NCI-H1105 treated with DMSO at 0.1 percent for 48 hours (cell line): Measurements from ENCODE around the gene SH3GL1.
"Not testable (repeated sequence)": the region's sequence is repeated elsewhere in the genome, so short reads cannot be mapped to it uniquely, and the experiment has no call there.

Experiments
- DNase-seq: peaks from one replicate; lab custom pipeline; 2025; lab: John Stamatoyannopoulos, UW

SH3GL1 gene

DNA sequence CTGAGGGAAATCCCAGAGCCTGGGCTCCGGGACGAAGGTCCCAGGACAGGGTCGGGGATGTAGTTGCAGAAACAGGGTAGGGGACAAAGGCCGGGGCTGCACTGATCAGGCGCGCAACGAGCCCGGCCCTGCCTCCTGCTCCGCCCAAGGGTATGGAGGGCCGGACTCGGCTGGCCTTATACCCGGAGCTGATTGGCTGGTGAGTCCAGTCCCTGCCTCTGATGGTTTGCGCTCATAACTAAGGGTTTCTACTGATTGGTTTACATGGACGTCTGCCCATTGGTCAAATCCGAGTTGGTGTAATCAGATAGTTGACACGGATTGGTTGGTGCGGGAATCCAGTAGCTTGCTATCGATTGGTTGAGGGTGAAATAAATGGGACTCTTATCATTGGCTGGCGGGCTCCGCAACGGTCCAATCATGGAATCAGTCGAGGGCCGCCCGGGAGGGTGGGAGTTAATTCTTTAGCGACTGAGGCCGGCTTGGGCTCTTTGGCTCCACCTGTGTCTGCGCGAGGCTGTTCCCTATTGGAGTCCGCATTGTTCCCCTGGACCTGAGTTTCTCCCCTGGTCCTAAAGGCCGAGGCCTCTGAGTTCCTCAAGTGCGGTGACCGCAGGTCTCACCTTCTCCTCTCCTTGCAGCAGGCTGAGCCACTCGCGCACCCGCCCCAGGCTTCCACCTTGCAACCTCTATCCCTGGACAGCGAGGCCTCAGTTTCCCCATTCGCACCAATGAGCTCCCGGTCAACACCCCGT is 57.6 kb downstream of the SH3GL1 start:
- peak; percentile 100 for DNase-seq

DNA sequence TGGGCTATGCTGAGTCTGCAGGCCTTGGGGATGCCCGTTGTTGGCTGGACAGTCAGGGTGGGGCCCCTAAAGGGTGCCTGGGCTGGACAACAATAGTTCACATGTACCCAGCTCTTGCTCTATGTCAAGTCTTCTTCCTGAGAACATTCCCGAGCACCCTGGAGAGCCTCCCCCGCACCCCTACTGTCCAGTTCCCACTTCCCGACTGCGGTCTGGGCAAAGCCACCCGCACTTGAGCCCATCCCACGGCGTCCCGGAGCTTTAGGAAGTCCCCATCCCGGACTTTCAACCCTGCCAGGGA is 58.1 kb downstream of the SH3GL1 start:
- peak; percentile 42 for DNase-seq

DNA sequence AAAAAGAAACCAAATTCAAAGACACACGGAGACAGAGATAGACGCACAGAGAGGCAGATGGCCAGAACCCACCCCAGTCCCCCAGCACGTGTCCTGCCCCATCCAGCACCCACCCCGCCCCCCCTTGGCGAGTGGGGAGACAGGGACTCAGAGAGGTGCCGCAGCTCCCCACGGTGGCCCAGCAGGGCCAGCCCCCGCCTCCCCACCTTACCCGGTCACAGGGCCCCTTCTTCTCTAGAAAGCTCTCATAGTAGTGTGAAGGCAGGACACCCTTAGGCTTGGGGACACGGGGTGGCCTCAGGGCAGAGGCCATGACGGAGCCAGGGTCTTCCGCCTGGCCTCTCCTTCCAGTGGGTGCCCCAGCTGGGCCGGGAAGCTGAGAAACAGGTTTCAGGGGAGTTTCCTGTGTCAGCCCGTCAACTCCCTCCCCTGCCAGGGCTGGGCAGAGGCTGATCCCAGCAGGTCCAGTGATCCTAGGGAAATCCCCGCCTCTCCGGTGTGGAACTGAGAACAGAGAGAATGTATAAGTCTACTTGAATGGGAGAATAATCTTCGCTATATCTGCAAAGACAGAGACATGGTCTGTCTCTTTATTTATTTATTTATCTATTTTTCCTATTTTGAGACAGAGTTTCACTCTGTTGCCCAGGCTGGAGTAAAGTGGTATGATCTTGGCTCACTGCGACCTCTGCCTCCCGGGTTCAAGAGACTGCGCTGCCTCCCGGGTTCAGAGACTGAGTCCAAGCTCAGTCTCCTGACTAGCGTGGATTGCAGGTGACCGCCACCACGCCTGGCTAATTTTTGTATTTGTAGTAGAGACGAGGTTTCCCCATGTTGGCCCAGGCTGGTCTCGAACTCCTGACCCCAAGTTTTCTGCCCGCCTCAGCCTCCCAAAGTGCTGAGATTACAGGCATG is 61.6 kb downstream of the SH3GL1 start, which contains the start of gene STAP2:
Gene STAP2 (minus strand): TSS at position 387 of the 915 bp plus-strand sequence. CDS start 74 bp downstream, at position 313.
- no peak for DNase-seq

DNA sequence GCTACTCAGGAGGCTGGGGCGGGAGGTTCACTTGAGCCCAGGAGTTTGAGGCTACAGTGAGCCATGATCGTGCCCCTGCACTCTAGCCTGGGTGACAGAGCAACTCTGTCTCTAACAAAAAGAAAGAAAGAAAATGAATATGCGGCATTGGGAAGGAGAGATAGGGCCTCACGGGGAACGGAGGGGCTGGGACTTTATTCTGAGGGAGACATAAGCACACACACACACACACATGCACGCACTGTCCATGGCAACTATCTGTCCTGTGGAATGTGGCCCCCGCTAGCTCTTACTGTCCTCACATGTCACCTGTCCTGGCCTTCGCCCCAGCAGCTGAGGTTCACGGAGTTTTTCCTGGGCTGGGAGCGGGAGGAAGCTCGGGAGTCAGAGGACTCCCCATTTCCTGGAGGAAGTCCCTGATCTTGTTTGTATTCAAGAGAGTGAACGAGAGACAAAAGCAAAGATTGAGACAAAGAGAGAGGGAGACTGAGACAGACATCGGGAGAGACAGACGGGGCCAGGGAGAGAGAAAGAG is 62.4 kb downstream of the SH3GL1 start:
- no peak for DNase-seq

DNA sequence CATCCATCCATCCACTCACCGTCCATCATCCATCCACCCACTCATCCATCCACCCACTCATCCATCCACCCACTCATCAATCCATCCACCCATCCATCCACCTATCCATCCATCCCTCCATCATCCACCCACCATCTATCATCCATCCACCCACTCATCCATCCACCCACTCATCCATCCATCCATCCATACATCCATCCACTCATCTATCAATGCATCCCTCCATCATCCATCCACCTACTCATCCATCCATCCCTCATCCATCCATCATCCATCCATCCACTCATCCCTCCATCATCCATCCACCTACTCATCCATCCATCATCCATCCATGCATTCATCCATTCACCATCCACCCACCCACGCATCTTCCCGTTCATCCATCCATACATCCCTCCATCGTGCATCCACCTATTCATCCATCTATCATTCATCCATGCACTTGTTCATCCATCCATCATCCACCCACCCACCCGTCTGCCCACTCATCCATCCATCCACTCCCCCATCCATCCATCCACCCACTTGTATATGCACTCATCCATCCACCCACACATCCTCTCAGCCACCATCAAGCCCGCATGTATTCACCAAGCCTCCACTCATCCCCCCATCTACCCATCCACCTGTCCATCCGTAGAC is 65.3 kb downstream of the SH3GL1 start:
- no peak for DNase-seq

DNA sequence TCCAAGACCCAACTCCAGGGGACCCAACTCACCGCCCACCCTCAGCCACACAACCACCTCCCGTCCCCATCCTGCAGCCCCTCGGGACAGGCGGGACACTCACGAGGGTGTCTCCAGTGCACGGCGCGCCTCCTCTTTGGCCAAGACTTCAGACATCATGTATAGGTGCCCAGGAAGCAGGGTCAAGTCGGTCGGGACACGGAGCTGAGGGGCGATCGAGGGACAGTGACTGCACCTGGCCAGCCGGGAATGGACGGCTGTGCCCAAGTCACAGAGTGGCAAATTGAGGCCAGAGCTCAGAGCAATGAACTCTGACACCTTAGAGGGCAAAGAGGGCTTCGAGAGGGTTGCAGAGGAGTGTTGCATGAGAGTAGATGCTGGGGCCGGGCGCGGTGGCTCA is 70.5 kb downstream of the SH3GL1 start:
- no peak for DNase-seq

DNA sequence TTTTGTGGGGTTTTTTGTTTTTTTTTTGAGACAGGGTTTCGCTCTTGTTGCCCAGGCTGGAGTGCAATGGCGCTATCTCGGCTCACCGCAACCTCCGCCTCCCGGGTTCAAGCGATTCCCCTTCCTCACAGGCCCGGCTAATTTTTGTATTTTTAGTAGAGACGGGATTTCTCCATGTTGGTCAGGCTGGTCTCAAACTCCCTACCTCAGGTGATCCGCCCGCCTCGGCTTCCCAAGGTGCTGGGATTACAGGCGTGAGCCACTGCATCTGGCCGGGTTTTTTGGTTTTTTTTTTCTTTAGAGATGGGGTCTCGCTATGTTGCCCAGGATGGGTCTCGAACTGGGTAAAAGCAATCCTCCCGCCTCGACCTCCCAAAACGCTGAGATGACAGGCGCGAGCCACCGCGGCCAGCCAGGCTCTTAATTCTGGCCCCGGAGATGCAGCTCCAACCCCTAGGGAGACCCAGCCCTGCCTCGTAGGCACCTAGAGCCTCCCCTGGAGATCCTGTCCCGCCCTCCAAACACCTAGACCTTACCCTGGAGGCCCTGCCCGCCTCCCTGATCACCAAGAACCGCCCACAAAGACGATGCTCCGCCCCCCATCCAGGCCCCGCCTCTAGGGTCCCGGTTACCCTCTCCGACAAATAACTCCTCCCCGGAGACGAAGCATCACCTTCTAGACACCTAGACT is 71.2 kb downstream of the SH3GL1 start:
- DNase-seq, result not testable (repeated sequence)

DNA sequence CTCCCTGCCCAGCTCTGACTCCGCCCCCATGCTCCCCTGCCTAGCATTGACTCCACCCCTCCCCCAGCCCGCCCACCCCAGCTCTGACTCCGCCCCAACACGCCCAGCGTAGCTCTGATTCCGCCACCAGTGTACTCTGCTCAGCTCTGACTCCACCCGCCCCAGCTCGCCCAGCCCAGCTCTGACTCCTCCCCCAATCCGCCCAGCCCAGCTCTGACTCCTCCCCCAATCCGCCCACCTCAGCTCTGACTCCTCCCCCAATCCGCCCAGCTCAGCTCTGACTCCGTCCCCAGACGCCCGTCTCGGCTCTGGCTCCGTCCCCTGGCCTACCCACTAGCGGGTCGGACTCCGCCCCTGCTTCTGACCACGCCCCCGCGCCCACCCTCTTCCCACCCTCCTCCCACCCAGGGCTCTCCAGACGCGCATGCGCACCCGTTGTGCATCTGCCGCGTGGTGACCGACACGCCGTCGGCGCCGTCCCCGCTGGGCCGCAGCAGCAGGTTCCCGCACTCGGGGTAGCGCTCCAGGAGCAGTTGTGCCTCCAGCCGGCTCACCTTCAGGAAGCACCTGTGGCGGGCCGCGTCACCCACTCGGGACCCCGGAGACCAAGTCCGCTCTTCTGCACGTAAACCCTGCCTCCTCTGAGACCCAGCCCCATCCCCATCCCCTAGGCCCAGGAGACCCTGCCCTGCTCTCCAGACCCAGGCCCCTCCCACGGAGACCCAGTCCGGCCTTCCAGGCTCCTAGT is 71.9 kb downstream of the SH3GL1 start:
- no peak for DNase-seq

DNA sequence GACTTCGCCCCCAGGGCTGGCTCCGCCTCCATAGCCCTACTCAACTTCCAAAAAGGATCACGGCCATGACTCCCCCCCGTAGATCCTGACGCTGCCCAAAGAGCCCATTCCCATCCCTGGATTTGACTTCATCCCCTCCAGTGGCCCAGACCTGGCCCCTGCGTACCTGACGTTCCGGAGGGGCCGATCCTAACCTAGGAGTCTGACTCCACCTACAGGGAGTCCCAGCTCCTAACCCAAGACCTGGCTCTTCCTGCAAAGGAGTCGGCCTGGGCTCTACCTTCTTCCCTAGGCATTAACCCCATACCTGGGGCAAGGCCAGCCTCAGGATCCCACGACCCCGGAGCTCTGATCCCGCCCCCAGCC is 72.5 kb downstream of the SH3GL1 start:
- no peak for DNase-seq

DNA sequence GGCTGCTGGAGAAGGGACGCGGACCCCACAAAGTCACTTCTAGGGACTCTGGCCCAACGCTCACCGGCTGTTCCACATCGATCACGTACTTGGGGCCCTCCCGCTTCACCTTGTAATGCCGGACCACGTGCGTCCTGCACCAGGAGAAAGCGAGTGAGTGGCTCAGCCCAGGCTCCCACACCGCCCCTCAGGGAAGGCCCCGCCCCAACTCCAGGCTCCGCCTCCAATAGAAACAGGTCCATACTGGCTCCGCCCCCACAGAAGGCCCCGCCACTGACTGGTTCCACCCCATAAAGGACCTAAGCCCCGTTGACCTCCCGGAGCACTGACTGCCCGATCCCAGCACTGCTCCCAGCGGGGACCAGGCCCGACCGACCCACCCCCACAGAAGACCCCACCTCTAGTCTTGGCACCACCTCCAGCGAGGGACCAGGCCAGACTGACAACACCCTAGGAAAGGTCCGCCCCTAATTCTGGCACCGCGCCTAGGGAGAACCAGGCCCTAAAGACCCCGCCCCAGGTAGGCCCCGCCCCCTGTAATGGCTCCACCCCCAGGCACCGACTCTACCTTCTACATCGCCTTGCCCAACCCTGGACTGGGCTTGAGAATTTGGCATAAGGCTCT is 73.0 kb downstream of the SH3GL1 start:
- no peak for DNase-seq

DNA sequence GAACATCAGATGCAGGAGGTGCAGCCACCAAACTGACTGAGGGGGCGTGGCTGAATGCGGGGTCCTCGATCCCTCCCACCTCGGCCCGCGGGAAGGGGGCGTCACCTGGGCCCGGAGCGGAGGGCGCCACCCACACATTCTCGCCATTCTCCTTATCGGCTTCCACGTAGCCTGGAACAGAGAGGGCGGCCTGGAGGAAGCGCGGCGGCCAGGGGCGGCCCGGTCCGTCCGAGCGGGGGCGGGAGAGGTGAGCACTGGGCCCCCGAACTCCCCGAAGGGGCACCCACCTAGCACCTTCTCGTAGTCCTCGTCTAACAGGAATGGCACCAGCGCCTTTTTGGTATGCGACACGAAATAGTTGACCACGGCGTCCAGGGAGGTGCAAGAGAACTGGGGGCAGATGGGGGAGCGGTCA is 73.5 kb downstream of the SH3GL1 start:
- DNase-seq, result no peak

DNA sequence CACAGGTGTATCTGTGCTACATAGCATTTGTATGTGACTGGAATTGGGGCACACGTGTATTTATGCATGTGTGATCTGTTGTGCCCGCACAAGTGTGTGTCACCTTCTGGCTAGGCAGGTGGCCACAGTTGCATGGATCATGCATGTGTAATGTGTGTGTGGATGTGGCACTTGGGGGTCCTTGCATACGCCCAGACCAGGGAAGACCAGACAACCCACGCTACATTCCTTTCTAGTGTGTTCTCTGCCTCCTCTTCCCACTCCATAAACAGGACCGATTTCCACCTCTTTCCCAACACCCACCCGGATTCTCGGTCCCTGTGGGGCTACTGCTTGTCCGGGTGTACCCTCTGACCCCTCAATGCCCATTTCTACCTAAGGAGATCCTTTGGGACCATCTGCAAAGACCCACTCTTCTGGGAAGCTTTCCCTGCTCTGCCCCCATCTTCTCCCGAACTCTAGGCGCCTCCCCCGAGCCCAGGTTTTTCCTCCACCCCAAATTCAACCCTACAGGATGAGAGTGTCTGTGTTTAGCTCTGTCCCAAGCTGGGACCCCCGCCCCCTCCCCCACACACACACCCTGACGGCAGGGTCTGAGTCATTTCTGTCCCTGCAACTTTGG is 74.0 kb downstream of the SH3GL1 start:
- DNase-seq, result no peak

DNA sequence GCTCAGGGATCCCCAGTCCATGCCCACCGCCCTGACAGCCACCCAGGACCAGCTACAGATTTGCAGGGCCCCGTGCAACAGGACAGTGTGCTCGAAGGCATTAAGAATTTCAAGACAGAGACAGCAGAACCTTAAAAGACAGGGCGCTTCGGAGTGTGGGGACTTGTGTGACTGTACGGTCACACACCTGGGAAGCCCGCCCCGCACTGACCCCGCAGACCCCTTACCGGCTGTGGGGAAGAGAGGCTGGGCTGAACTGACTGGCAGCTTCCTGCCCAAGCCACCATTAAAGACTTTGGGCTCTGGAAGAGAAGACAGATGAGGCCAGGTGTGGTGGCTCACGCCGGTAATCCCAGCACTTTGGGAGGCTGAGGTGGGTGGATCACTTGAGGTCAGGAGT is 76.1 kb downstream of the SH3GL1 start:
- DNase-seq, result no peak

DNA sequence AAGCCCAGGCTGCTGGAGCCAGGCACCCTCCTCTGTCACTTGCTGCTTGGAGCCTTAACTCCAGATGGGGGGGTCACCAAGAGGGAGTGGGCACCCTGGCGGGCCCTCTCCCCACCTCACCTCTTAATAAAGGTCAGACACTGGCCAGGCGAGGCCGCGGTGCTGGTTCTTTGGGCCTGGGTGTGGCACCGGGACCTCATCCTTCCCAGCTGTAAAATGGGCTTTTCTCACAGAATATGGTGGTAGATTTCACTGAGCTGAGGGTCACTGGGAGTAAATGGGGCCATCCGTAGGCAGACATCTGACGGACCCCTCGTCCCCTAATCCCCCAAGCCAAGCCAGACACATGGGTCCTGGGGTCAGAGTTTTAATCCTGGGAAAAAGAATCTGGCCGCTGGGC is 76.7 kb downstream of the SH3GL1 start:
- DNase-seq, result no peak

DNA sequence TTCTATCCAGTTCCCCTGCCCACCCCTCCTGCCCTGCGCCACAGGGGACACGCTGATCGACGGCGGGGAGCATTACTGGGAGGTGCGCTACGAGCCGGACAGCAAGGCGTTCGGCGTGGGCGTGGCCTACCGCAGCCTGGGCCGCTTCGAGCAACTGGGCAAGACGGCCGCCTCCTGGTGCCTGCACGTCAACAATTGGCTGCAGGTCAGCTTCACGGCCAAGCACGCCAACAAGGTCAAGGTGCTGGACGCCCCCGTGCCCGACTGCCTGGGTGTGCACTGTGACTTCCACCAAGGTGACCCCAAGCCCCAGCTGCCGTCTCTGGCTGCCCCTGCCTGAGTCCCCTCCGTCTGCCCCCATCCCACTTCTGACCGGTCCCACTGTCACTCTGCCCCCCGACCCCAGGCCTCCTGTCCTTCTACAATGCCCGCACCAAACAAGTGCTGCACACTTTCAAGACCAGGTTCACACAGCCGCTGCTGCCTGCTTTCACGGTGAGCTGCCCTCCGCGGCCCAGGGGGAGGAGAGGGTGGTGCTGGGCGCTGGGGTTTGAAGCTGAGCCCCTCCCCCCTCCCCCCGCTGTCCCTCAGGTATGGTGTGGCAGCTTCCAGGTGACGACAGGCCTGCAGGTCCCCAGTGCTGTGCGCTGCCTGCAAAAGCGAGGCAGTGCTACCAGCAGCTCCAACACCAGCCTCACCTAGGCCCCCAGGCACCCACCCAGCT is 77.2 kb downstream of the SH3GL1 start:
- no peak for DNase-seq

DNA sequence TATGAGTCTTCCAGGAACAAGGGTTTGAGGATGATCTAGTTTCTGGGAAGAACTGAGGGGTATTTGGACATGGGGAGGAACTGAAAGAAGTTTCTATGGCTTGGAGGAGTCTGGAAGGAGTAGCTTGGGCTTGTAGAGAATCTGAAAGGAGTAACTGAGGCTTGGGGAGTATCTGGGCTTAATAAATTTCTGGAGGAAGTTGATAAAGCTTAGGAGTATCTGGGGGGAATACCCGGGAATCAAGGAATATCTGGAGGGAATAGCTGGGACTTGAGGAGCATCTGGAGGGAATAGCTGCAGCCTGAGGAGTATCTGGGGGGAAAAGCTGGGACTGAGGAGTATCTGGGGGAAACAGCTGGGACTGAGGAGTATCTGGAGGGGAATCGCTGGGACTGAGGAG is 79.9 kb downstream of the SH3GL1 start:
- no peak for DNase-seq

DNA sequence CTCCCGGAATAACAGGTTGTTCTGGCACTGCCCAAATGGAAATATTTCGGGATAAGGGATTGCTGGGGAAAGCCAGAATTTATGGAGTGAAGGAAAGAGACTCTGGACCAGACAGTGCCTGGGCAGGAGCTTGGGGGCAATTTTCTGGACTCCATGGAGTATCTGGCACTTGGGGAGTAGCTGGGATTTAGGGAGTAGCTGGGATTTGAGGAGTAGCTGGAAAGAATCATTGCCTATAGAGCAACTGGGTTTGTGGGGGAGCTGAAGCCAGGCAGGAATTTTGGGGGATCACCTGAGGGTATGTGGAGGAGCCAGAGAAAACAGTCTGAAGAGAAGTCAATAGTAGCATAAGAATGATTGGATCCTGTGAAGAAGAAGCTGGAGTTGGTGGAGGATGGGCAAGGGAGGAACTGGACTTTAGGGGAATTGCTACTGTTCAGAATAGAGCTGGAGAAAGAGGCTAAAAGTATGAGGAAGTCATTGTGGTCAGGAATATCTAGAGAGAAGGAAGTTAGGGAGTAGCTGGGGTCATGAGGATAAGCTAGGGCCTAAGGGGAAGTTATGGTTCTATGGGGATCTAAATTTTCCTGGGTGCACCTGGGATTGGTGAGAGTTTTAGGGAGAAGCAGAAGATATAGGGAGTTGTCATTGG is 81.2 kb downstream of the SH3GL1 start:
- no peak for DNase-seq

DNA sequence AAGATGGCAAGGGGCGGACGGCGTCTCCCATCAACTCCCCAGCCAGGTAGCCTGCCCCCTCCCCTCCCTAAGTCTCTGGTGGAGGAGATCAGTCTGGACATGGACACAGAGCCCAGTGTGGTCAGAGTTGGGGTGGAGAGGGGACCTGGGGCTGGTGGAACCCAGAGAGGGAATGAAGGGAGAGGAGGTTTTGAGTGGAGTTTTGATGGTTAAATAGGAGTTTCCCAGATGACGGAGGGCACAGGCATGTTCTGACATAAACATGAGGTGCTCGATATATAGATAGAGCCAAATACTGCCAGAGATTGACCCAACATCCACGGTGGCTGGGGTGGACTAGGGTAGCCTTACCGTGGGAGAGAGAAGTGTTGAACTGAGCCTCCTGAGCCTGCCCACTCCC is 81.9 kb downstream of the SH3GL1 start:
- no peak for DNase-seq

DNA sequence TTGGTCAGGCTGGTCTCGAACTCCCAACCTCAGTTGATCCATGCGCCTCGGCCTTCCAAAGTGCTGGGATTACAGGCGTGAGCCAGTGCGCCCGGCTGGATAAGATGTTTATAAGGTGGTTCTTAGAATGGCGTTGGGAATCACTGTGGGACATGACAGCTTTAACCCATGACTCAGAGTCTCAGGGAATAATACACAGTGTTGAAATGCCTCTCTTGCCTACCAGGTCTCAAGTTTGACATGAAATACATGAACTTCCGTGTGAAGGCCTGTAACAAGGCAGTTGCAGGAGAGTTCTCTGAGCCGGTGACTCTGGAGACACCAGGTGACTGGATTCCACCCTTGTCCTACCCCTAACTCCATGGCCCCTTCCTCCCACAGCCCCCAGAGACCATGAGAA is 83.4 kb downstream of the SH3GL1 start:
- no peak for DNase-seq
